H1 (cell line): ENCODE results near the gene EN2. TPM values are rescaled to one million over a fixed set of nuclear protein-coding genes. Genes with fewer than 3 reads are reported as not detected.

Experiments used
- CTCF ChIA-PET: fragments of 300-600 bp; sonication (Branson Sonifier 250); formaldehyde crosslinking; loops from one replicate; lab custom pipeline; 2021; ENCODE audit not compliant: partially characterized antibody; lab: Charles Lee
- POLR2A ChIA-PET: fragments of 300-600 bp; sonication (Branson Sonifier 250); formaldehyde crosslinking; loops from one replicate; lab custom pipeline; 2021; ENCODE audit warnings: inconsistent platforms; ENCODE audit not compliant: partially characterized antibody; lab: Charles Lee
- DNase-seq, 2 experiments: peaks; one replicate each; pipeline versions ENCODE4 v3.0.0 to v3.0.0-alpha.2; 2010 to 2022; ENCODE audit warnings: low spot score in 2 of 2, low read depth in 1 of 2, mixed read lengths in 1 of 2
- FAIRE-seq: peaks from 2 replicates; lab custom pipeline; 2011; peaks lifted over from hg19 to GRCh38; lab: Jason Lieb, UNC
- H2AFZ ChIP-seq: 2 replicates; pipeline ENCODE4 v1.8.1; 2012; ENCODE audit warnings: low read length, inconsistent platforms
- H2AK5ac ChIP-seq: 2 replicates; pipeline ENCODE4 v1.6.1; 2013; ENCODE audit warnings: low read depth, low read length
- H2BK120ac ChIP-seq: replicated peaks from 2 replicates; pipeline ENCODE3; 2013; ENCODE audit warnings: low read depth, low read length, inconsistent platforms
- H2BK12ac ChIP-seq: 2 replicates; pipeline ENCODE4 v1.6.1; 2013; ENCODE audit warnings: low read depth, low read length
- H2BK15ac ChIP-seq: 2 replicates; pipeline ENCODE4 v1.6.1; 2013; ENCODE audit warnings: low read length
- H2BK20ac ChIP-seq: 2 replicates; pipeline ENCODE4 v1.6.1; 2013; ENCODE audit warnings: low read length
- H2BK5ac ChIP-seq: 2 replicates; pipeline ENCODE4 v1.6.1; 2013; ENCODE audit warnings: low read depth, low read length
- H3K14ac ChIP-seq: 2 replicates; pipeline ENCODE4 v1.6.1; 2013; ENCODE audit warnings: inconsistent platforms; ENCODE audit not compliant: insufficient read length
- H3K18ac ChIP-seq: 2 replicates; pipeline ENCODE4 v1.6.1; 2013; ENCODE audit warnings: low read length; ENCODE audit errors: extremely low read depth
- H3K23ac ChIP-seq: 2 replicates; pipeline ENCODE4 v1.6.1; 2013; ENCODE audit warnings: inconsistent platforms; ENCODE audit not compliant: insufficient read length
- H3K23me2 ChIP-seq: 2 replicates; pipeline ENCODE4 v1.6.1; 2013; ENCODE audit warnings: low read depth, low read length
- H3K27ac ChIP-seq: 2 replicates; pipeline ENCODE4 v1.6.1; 2011; ENCODE audit warnings: low read depth, low read length, inconsistent platforms
- H3K27me3 ChIP-seq, 4 experiments: replicated peaks in 1 of 4; 1 replicate in 1 of 4; 2 replicates in 3 of 4; pipeline versions ENCODE4 v1.6.1 to v1.8.1; 2011 to 2013; ENCODE audit warnings: low read length in 3 of 4, mild to moderate bottlenecking in 3 of 4, inconsistent platforms in 2 of 4, mixed read lengths in 2 of 4, moderate library complexity in 1 of 4; ENCODE audit not compliant: control insufficient read depth in 3 of 4, insufficient read depth in 3 of 4; ENCODE audit errors: extremely low read depth in 1 of 4
- H3K36me3 ChIP-seq, 4 experiments: 2 replicates each; pipeline versions ENCODE4 v1.6.1 to v1.8.1; 2011 to 2013; ENCODE audit warnings: mild to moderate bottlenecking in 4 of 4, low read length in 3 of 4, moderate library complexity in 2 of 4, control low read depth in 1 of 4, inconsistent platforms in 1 of 4; ENCODE audit not compliant: insufficient read depth in 4 of 4, control insufficient read depth in 2 of 4
- H3K4ac ChIP-seq: replicated peaks from 2 replicates; pipeline ENCODE3; 2013; ENCODE audit warnings: low read length, low read depth, mixed read lengths, inconsistent platforms; ENCODE audit not compliant: insufficient read length
- H3K4me1 ChIP-seq, 4 experiments: replicated peaks in 1 of 4; 1 replicate in 1 of 4; 2 replicates in 3 of 4; pipeline versions ENCODE4 v1.6.1 to v1.8.1; 2011 to 2013; ENCODE audit warnings: low read length in 3 of 4, inconsistent platforms in 2 of 4, mixed read lengths in 1 of 4; ENCODE audit not compliant: insufficient read depth in 4 of 4, control insufficient read depth in 3 of 4
- H3K4me2 ChIP-seq, 2 experiments: 2 replicates each; pipeline versions ENCODE4 v1.6.1 to v1.8.1; 2011 to 2013; ENCODE audit warnings: low read depth in 2 of 2, low read length in 2 of 2, control low read depth in 1 of 2, inconsistent platforms in 1 of 2, mild to moderate bottlenecking in 1 of 2; ENCODE audit not compliant: insufficient read depth in 1 of 2
- H3K4me3 ChIP-seq, 4 experiments: fragments of 200-600, 300-600 bp in 1 of 4; sonication (generic), shearing (Covaris generic), sonication (Bioruptor Twin) in 1 of 4; 2 replicates each; pipeline versions ENCODE4 v1.5.1 to v1.8.1; 2011 to 2016; ENCODE audit warnings: low read length in 4 of 4, low read depth in 3 of 4, control low read depth in 2 of 4, inconsistent platforms in 2 of 4, mild to moderate bottlenecking in 2 of 4, mixed read lengths in 1 of 4, moderate library complexity in 1 of 4; ENCODE audit not compliant: insufficient read depth in 2 of 4; ENCODE audit errors: extremely low read depth in 1 of 4
- H3K56ac ChIP-seq: replicated peaks from 2 replicates; pipeline ENCODE3; 2013; ENCODE audit warnings: low read depth, mild to moderate bottlenecking, mixed read lengths, low read length, inconsistent platforms; ENCODE audit not compliant: insufficient read length
- H3K79me1 ChIP-seq: 2 replicates; pipeline ENCODE4 v1.6.1; 2013; ENCODE audit warnings: low read depth, low read length, control low read depth
- H3K79me2 ChIP-seq, 2 experiments: 2 replicates each; pipeline versions ENCODE4 v1.6.1 to v1.8.1; 2012 to 2013; ENCODE audit warnings: low read length in 2 of 2, mild to moderate bottlenecking in 2 of 2, inconsistent platforms in 1 of 2; ENCODE audit not compliant: insufficient read depth in 2 of 2, control insufficient read depth in 1 of 2
- H3K9ac ChIP-seq, 4 experiments: replicated peaks in 1 of 4; 1 replicate in 1 of 4; 2 replicates in 3 of 4; pipeline versions ENCODE4 v1.6.1 to v1.8.1; 2011 to 2013; ENCODE audit warnings: low read depth in 3 of 4, low read length in 3 of 4, control low read depth in 2 of 4, mild to moderate bottlenecking in 2 of 4, moderate library complexity in 2 of 4, inconsistent platforms in 1 of 4; ENCODE audit errors: extremely low read depth in 1 of 4
- H3K9me3 ChIP-seq, 2 experiments: 2 replicates each; pipeline versions ENCODE4 v1.6.1 to v1.8.1; 2012 to 2013; ENCODE audit warnings: mild to moderate bottlenecking in 2 of 2, moderate library complexity in 2 of 2, control low read depth in 1 of 2, inconsistent platforms in 1 of 2, low read depth in 1 of 2, low read length in 1 of 2, mixed read lengths in 1 of 2; ENCODE audit not compliant: insufficient read depth in 2 of 2
- H4K20me1 ChIP-seq, 2 experiments: replicated peaks in 1 of 2; 2 replicates each; pipeline versions ENCODE3 to v1.8.1; 2011 to 2013; ENCODE audit warnings: inconsistent platforms in 2 of 2, low read length in 2 of 2, mild to moderate bottlenecking in 1 of 2; ENCODE audit not compliant: insufficient read depth in 2 of 2, control insufficient read depth in 1 of 2
- H4K5ac ChIP-seq: 2 replicates; pipeline ENCODE4 v1.6.1; 2013; ENCODE audit warnings: low read length, low read depth, mixed read lengths, inconsistent platforms; ENCODE audit not compliant: insufficient read length
- H4K8ac ChIP-seq: 2 replicates; pipeline ENCODE4 v1.8.0; 2013; ENCODE audit warnings: mild to moderate bottlenecking, moderate library complexity, low read length, inconsistent platforms; ENCODE audit not compliant: insufficient read depth; ENCODE audit errors: extremely low read depth
- H4K91ac ChIP-seq: replicated peaks from 2 replicates; pipeline ENCODE3; 2013; ENCODE audit warnings: low read length, mixed read lengths, inconsistent platforms; ENCODE audit not compliant: insufficient read length
- BACH1 ChIP-seq: IDR thresholded peaks from 2 replicates; pipeline ENCODE4 v1.6.1; 2012; ENCODE audit warnings: low read length, improper control_type of control experiment
- CHD1 ChIP-seq: IDR thresholded peaks from 2 replicates; pipeline ENCODE4 v1.6.1; 2012; ENCODE audit warnings: low read depth, low read length, improper control_type of control experiment
- CREB1 ChIP-seq: IDR thresholded peaks from 2 replicates; pipeline ENCODE4 v1.6.1; 2012; ENCODE audit warnings: inconsistent platforms
- EZH2 ChIP-seq: fragments of 200-600 bp; sonication (generic); IDR thresholded peaks from 2 replicates; pipeline ENCODE4 v1.7.1; 2012; ENCODE audit warnings: low read depth, mild to moderate bottlenecking, moderate library complexity, low read length, inconsistent platforms; ENCODE audit not compliant: severe bottlenecking
- FOSL1 ChIP-seq: IDR thresholded peaks from 2 replicates; pipeline ENCODE4 v1.6.1; 2011; ENCODE audit warnings: mild to moderate bottlenecking, low read depth, low read length, moderate library complexity; ENCODE audit not compliant: insufficient read depth
- GTF2F1 ChIP-seq: IDR thresholded peaks from 2 replicates; pipeline ENCODE4 v1.6.1; 2012; ENCODE audit warnings: low read depth, low read length, improper control_type of control experiment, borderline replicate concordance
- KDM1A ChIP-seq: fragments of 200-600, 300-600 bp; sonication (generic); IDR thresholded peaks from 2 replicates; pipeline ENCODE4 v1.7.1; 2016; ENCODE audit warnings: mild to moderate bottlenecking, low read length, borderline replicate concordance
- NANOG ChIP-seq: IDR thresholded peaks from 2 replicates; pipeline ENCODE4 v1.6.1; 2011; ENCODE audit warnings: low read length, low read depth, mild to moderate bottlenecking, inconsistent platforms; ENCODE audit not compliant: insufficient read depth, poor library complexity, severe bottlenecking
- NRF1 ChIP-seq: IDR thresholded peaks from 2 replicates; pipeline ENCODE4 v1.6.1; 2011; ENCODE audit warnings: mild to moderate bottlenecking, low read depth, low read length, improper control_type of control experiment
- RBBP5 ChIP-seq: IDR thresholded peaks from 2 replicates; pipeline ENCODE4 v1.7.1; 2012; ENCODE audit warnings: low read depth, mild to moderate bottlenecking, inconsistent platforms, low read length, moderate library complexity, borderline replicate concordance
- RFX5 ChIP-seq: IDR thresholded peaks from 2 replicates; pipeline ENCODE4 v1.6.1; 2011; ENCODE audit warnings: low read depth, low read length, improper control_type of control experiment, borderline replicate concordance
- SAP30 ChIP-seq: fragments of 300-600 bp; sonication (generic); IDR thresholded peaks from 2 replicates; pipeline ENCODE4 v1.7.1; 2012; ENCODE audit warnings: low read length, moderate library complexity, mild to moderate bottlenecking, inconsistent platforms; ENCODE audit not compliant: insufficient read depth, insufficient replicate concordance
- SP2 ChIP-seq: IDR thresholded peaks from 2 replicates; pipeline ENCODE4 v1.6.1; 2012; ENCODE audit warnings: mild to moderate bottlenecking, low read length, inconsistent platforms
- WGBS, 2 experiments: shearing (Covaris generic) in 1 of 2; methylation state at CpG; one replicate each; pipeline versions ENCODE4 v1.1.6 to v1.1.7; 2013 to 2015; ENCODE audit warnings: low lambda C conversion rate in 2 of 2, mixed read lengths in 2 of 2, inconsistent platforms in 1 of 2, low coverage in 1 of 2, missing lambda C conversion rate in 1 of 2; ENCODE audit not compliant: insufficient replicate concordance in 2 of 2, insufficient coverage in 1 of 2, insufficient read length in 1 of 2; ENCODE audit errors: extremely low coverage in 1 of 2, missing lambda C conversion rate in 1 of 2; 5-methylcytosine and 5-hydroxymethylcytosine counted together
- polyA plus RNA-seq, 7 experiments: library from polyadenylated mRNA; depleted of rRNA in 3 of 7; stranded (reverse) in 5 of 7; unstranded in 2 of 7; fragments of >200 nt in 5 of 7; fragments of 200-250 nt in 2 of 7; gene quantifications; 1 replicate in 5 of 7; 2 replicates in 1 of 7; 4 replicates in 1 of 7; pipeline versions ENCODE4 v1.2.1 to v1.2.3, GENCODE V29; 2011 to 2013; ENCODE audit warnings: missing spikeins in 2 of 7, mixed read lengths in 2 of 7
- total RNA-seq: library from RNA; stranded (reverse); fragmentation: NEBNext Ultra II Directional; extraction: Animal tissue kit (Norgen Biotek cat#: 25700); gene quantifications from 2 replicates; pipeline ENCODE4 v1.2.1, GENCODE V29; 2021

Gene EN2
- total and polyA plus RNA-seq, 2 of the 8 experiments (the other 6 are each of a cell fraction or from before 2014, with no cell fraction given): not detected

GRCh38 chr7:155424301-155425010, 33.5 kb upstream of the EN2 start:
- Histone ChIP-seq H2BK5ac (no peak overlapping the region), H3K79me1 (no peaks in the 10 kb centered on the region), H2BK20ac (no peak overlapping the region), H4K91ac (no peak overlapping the region), H3K79me2 (no peaks in the 10 kb centered on the region), H3K4me3 (no peak overlapping the region), H2BK15ac (no peak overlapping the region), H3K23me2 (no peaks in the 10 kb centered on the region; the same call in 1 of the 2 replicates), H2AK5ac (no peak overlapping the region), H3K4ac (no peak overlapping the region), H3K56ac (no peak overlapping the region), H3K9me3 (no peaks in the 10 kb centered on the region), H3K4me2 (no peak overlapping the region), H3K18ac (no peak overlapping the region), H4K8ac (no peak overlapping the region), H3K23ac (no peak overlapping the region), H2BK120ac (no peak overlapping the region), H3K27ac (no peak overlapping the region), H3K9ac (no peak overlapping the region), H4K20me1 (no peaks in the 10 kb centered on the region), H3K4me1 (no peaks in the 10 kb centered on the region; a peak in 1 of 7 replicates), H2BK12ac (no peak overlapping the region), H3K14ac (no peak overlapping the region), H2AFZ (no peak overlapping the region), H4K5ac (no peak overlapping the region), H3K36me3 (no peaks in the 10 kb centered on the region), H3K27me3 (no peaks in the 10 kb centered on the region; a peak in 3 of 7 replicates)
- FAIRE-seq: no peak
- POLR2A ChIA-PET: no interaction called here
- CTCF ChIA-PET: interaction anchor here (0.9 to 1.9 kb wide), 5 partner anchors 11 to 68 kb away, joined by 3 to 10 read pairs (median 4); no protein-coding TSS in a partner anchor
- DNase-seq: no peak
- WGBS, 2 experiments: 95% methylated on average over 22 of the region's 22 CpGs; no CpG with 5 or more reads in 1 of the 2 experiments
- TF ChIP-seq RBBP5 (no peak), NANOG (no peak), BACH1 (no peak), SP2 (no peak), EZH2 (no peak), NRF1 (no peak), KDM1A (no peak), RFX5 (no peak), CREB1 (no peak), FOSL1 (no peak), CHD1 (no peak), SAP30 (no peak), GTF2F1 (no peak)
